T47D (cell line): ENCODE data around the gene CHST9.
"Not testable (repeated sequence)": the region's sequence is repeated elsewhere in the genome, so short reads cannot be mapped to it uniquely, and the experiment has no call there.

Experiments
- DNase-seq, 2 experiments: peaks; one replicate each; pipeline versions ENCODE4 v3.0.0 to v3.0.0-alpha.2; 2011 to 2012; ENCODE audit warnings: low read depth in 1 of 2, low spot score in 1 of 2
- JUND ChIP-seq: IDR thresholded peaks from 2 replicates; pipeline ENCODE4 v1.6.1; 2012; ENCODE audit warnings: low read depth
- in situ Hi-C: cut with HindIII; loops from 2 replicates; pipeline ENCODE4 v1.10.0; 2016; ENCODE audit warnings: low sequenced_read_pairs, low pct_unique_long_range_greater_than_20kb

CHST9 gene

DNA sequence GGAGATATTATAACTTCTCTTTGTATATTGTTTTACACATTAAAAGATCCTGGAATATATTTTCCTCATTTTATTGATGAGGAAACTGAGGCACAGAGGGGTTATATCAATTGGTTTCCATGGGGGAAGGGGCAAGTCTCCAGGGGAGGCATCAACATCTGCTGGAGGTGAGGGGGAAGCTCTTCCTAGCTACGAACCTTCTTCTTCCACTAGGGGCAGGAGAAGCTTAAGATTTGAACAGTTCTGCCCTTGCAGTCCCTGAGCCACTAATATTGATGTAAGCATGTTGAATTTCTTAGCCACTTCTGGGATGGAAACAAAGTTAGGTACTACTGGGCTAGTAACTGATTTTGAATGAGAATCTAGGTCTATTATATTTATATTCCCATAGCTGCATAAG lies 179.5 kb downstream of the CHST9 start:
- DNase-seq, result peak in 1 of 2 experiments; percentile 36
- no peak for TF ChIP-seq JUND
- in situ Hi-C loops, result no loop called here

DNA sequence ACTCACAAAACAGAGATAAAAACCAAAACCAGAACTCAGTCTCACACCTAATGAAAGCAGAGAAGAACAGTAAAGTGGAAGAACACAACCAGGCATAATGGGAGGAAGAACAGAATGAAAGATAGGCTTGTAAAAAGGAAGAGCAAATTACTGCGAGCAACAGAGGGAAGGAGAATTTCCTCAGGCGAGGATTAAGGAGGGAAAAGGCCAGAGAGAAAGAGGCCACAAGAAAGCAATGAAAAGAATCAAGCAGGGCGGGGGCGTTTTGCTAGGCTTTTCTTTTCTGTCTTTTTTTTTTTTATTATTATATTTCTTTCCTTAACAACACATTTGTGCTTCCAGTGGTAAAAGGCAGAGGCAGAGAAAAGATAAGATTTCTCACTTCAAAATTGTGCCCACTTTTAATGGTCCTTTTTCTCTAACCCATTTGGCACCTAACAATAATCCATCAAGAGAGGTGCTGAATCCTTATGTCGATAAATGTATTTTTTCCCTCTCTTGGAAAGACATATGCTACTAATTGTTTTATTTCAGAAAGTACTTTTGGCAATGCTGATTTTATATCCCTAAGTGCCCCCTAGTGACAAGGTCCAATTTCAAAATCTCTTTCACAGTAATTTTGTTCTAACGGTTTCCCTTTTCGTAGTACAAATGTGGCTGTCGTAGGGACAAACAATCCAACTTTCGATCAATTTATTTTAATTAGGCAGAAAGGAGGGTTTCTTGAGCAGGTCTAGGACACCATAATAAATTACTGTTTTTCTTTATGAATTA lies 180.9 kb downstream of the CHST9 start:
- in situ Hi-C loops, result no loop called here
- no peak for TF ChIP-seq JUND
- peak in 1 of 2 experiments; percentile 21 for DNase-seq

DNA sequence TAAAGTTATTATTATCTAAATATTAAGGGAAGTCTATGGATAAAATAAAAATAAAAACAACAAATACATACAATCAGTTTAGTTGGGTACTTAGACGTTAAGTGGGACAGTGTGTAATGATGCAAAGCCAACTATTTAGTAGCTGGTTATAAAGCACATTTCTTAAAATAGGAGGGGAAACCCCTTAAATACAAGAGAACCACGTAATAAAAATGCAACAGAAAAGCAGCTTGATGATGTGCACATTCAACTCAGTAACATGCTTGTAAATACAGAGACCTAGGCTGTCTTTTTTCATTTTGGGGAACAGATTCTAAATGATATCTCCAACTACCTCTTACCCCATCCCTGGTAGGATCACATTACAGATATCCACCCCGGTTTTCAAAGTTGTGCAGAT lies 185.3 kb downstream of the CHST9 start:
- in situ Hi-C loops, result no loop called here
- TF ChIP-seq JUND, result no peak
- no peak for DNase-seq

DNA sequence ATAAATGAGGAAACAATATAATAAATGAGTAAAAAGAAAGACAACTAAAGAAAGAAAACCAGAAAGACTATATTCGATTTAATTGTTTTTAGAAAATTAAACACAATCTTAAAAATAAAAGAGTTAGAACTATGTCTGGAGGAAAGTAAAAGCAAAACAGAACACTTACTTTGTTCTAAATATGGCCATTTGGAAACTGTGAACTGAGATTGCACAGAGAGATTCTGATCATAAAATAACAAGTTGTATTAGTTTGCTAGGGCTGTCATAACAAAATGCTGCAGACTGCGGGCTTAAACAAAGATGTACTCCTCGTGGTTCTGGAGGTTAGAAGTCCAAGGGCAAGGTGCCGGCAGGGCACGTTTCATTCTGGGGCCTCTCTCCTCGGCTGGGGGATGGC lies 191.5 kb downstream of the CHST9 start:
- no peak for DNase-seq
- in situ Hi-C loops, result no loop called here
- TF ChIP-seq JUND, result no peak

DNA sequence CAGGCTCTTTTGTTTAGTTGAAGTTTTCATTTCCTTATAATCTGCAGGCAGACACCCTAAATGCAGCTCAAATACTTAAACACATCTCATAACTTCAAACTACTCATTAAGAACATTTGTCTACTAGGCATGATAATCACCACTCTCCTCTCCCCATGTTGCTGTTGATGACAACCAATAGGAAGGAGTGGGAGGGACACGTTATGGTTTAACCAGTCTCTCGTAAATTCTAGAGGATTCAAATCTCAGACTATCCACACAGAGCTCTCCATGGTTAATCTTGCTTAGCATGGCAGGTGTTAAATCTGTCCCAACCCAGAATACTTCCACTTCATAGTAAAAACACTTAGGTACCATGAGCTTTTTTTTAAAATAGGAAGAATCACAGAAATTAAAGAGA lies 192.2 kb downstream of the CHST9 start:
- in situ Hi-C loops, result no loop called here
- no peak for DNase-seq
- TF ChIP-seq JUND, result no peak

DNA sequence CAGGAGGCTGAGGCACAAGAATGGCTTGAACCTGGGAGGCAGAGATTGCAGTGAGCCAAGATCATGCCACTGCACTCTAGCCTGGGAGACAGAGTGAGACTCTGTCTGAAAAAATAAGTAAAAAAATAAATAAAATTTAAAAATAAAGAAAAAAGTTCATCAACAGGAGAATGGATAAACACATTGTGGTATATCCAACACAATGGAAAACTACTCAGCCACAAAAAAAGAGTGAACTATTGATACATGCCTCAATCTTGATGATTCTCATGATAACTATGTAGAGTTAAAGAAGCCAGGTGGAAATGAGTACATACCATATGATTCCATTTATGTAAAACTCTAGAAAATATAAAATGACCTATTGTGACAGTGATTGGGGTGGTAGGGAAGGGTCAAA lies 195.3 kb downstream of the CHST9 start:
- no peak for DNase-seq
- TF ChIP-seq JUND, result no peak
- in situ Hi-C loops, result no loop called here

DNA sequence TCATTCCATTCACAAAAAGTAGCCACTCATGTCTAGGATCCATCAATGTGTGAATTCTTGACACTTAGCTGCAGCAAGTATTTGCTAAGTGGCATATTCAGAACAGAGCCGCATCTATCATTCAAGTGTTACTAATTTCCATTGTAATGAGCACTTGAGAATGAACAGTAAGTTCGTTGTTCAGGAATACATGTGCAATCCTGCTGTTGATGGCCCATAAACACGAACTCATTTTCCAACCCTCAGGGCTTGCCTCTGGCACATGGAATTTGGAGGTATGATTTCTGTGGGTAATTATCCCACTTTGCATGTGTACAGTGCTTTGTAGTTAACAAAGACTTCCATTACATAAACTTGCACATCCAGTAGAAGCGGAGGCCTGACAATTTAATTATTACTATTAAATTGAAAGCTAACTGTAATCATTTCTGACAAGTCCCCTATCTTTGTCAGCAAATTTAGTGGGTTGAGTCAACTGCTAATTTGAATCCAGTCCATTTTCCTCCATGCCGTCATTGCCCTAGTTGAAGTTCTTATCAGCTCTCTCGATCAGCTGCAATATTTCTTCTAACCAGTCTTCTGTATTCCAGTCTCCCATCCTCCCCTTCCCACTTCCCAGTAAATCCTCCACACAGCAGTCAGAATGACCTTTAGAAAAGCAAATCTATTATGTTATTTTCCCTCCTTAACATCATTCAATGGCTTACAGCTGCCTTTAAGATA lies 203.6 kb downstream of the CHST9 start:
- in situ Hi-C loops, result no loop called here
- TF ChIP-seq JUND, result no peak
- DNase-seq, result no peak

DNA sequence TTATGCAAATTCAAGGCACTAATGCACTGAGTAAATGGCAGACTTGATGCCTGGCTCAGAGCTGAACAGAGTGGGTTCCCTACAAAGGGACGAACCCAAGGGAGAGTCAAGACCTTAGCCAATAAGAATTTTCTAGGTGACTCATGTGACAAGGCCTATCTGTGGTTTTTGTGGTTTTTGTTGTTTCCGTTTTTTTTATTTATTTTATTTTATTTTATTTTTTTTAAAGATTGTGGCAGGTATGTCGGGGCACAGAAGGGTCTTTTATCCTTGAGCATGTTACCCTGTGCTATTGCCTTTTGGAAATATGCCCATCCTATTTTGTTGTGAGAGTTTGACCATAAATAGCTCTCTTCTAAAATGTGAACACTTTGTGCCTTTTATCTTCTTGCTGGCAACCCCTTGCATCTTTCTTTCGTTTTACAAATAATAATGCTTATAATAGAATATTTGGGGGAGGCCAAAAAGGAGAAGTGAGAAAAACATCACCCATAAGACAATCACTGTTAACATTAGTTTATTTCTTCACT lies 206.2 kb downstream of the CHST9 start:
- in situ Hi-C loops, result no loop called here
- no peak for DNase-seq

DNA sequence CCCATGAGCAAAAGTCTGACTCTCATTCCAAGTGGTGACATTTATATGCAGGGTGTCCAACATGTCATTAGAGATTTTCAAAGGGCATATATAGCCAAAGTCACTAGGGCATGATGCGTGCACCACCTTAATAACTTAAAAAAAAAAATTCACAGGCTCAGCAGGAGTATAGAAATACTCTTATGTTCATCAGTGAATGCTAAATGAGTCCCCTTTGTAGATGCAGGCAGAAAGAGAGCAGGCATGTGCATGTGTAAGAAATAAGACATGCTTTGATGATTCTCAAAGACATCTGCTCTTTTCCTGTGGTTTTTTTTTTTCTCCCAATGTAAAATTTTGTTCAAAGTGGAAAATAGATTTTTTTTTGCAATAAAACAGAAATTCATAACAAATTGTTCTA lies 207.3 kb downstream of the CHST9 start:
- in situ Hi-C loops, result no loop called here
- no peak for TF ChIP-seq JUND
- DNase-seq, result no peak

More for the DNA sequence above, 206.2 kb downstream of the CHST9 start:
- no peak for TF ChIP-seq JUND

DNA sequence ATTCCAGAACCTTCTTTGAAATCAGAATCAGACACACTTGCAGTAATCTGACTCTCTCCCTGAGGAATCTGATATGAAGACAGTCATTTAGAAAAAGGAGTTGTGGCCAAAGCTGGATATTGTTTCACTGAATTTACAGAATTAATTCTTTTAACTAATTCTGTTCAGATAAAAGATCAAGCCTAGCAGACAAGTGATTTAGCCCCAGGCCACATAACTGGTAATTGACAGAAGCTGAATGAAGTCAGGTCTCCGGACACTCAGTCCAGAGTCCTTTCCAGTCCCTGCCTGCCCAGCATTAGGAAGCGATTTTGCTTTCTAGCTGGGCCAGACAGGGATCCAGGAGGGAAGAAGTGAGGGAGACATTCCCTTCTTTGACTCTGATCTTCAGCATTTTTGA lies 208.9 kb downstream of the CHST9 start:
- in situ Hi-C loops, result no loop called here
- TF ChIP-seq JUND, result no peak
- DNase-seq, result no peak

DNA sequence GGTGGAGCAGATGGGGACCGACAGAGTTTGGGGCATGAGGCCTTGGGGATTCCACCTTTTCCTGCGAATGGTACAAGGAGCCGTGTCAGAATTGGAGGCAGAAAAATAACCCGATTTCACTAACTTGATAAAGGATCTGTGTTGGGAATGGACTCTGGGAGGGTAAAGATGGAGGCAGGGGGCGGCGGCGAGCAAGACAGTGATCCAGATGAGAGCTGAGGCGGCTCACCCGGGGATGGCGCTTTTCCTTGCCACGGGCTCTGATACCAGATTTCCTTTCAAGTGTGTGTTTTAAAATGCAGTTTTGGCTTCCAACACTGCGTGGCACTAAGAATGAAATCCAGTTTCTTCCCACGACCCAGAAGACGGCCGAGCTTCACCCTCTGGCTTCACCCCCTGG lies 212.6 kb downstream of the CHST9 start:
- DNase-seq, in situ Hi-C loops: not testable (repeated sequence)

DNA sequence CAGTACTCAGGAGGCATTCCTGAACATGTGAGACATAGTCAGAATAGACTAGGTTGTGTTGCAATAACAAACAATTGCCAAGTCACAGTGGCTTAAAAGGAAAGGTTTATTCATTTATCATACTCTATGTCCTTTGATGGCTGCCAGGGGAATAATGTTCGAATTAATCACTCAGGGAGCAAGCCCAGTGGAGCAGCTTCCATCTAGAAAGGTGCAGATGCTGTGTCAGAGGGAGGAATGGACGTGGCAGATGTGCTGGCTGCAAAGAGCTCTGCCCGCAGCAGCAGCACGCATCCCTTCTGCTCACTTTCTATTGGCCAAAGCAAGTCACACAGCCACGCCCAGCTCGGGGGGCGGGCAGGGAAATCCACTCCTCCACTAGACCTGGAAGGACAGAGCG lies 213.7 kb downstream of the CHST9 start:
- no peak for TF ChIP-seq JUND
- no peak for DNase-seq
- in situ Hi-C loops, result no loop called here

DNA sequence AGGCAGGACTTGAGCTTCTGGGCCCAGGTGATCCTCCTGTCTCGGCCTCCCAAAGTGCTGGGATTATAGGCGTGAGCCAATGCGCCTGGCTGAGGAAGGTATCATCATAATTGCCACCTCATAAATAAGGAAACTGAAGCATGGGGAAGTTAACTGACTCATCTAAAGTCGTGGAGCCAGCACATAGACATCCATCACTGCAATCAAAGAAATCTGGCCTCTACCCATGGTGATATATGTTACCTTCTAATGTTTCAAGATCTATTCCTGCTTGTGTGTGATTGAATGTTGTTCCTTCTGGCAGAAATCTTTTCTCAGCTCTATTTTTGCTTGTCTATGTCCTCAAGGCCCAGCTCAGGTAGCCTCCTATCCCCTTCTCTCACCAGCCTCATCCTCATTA lies 214.5 kb downstream of the CHST9 start:
- TF ChIP-seq JUND, result no peak
- no peak for DNase-seq
- in situ Hi-C loops, result no loop called here
